Mesothelial cell of epicardium (in vitro differentiated cells): ENCODE measurements around the gene HMCN1. TPM values are rescaled to one million over a fixed set of nuclear protein-coding genes. Genes with fewer than 3 reads are reported as not detected.

Experiments
- DNase-seq, 2 experiments: peaks; one replicate each; pipeline ENCODE4 v3.0.0; 2021; ENCODE audit warnings: low spot score in 2 of 2; ENCODE audit not compliant: unreplicated experiment in 2 of 2
- H3K27ac Mint-ChIP-seq: 2 replicates; pipeline ENCODE4 v1.8.0; 2021; ENCODE audit warnings: mixed read lengths
- H3K27me3 Mint-ChIP-seq: 2 replicates; pipeline ENCODE4 v1.8.0; 2021; ENCODE audit warnings: low read depth, mixed read lengths
- H3K36me3 Mint-ChIP-seq: 2 replicates; pipeline ENCODE4 v1.8.0; 2021; ENCODE audit warnings: mixed read lengths
- H3K4me1 Mint-ChIP-seq: 2 replicates; pipeline ENCODE4 v1.8.0; 2021; ENCODE audit warnings: mixed read lengths
- H3K4me3 Mint-ChIP-seq: 2 replicates; pipeline ENCODE4 v1.8.0; 2021; ENCODE audit warnings: mild to moderate bottlenecking, moderate library complexity, mixed read lengths
- H3K9me3 Mint-ChIP-seq: 2 replicates; pipeline ENCODE4 v1.8.0; 2021; ENCODE audit warnings: mixed read lengths
- total RNA-seq: library from RNA; stranded (reverse); gene quantifications from 3 replicates; pipeline ENCODE4 v1.2.1, GENCODE V29; 2021
- TF ChIP-seq, protein P1 (sequence below): fragments of 200-600 bp; sonication (generic); IDR thresholded peaks from one replicate; pipeline ENCODE4 v1.5.0; 2021; ENCODE audit warnings: antibody characterized with exemption; ENCODE audit not compliant: unreplicated experiment

Gene HMCN1
- total RNA-seq, 1 donor from 2014 or later, result 48.8 TPM

DNA sequence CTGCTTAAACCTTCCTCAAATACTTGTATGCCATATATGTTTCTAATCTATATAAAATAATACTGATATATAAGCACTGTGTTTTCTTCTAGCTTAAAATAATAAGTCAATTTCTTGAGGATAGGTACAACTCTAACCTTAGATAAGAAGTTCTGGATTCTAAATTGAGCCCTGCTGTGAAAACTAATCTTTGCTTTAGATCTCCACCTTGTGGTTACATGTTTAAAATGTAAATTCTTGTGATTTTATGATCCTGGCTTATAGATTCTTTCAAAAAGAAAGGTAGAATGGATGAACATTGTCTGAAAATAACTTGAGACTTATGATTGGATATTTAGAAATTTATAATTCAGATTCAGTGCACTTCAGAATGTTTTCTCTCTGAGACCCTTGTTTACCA is 38.9 kb upstream of the HMCN1 start:
- no peak overlapping the region for H3K4me3 Mint-ChIP-seq
- H3K27me3 Mint-ChIP-seq, result no peaks in the 10 kb centered on the region

DNA sequence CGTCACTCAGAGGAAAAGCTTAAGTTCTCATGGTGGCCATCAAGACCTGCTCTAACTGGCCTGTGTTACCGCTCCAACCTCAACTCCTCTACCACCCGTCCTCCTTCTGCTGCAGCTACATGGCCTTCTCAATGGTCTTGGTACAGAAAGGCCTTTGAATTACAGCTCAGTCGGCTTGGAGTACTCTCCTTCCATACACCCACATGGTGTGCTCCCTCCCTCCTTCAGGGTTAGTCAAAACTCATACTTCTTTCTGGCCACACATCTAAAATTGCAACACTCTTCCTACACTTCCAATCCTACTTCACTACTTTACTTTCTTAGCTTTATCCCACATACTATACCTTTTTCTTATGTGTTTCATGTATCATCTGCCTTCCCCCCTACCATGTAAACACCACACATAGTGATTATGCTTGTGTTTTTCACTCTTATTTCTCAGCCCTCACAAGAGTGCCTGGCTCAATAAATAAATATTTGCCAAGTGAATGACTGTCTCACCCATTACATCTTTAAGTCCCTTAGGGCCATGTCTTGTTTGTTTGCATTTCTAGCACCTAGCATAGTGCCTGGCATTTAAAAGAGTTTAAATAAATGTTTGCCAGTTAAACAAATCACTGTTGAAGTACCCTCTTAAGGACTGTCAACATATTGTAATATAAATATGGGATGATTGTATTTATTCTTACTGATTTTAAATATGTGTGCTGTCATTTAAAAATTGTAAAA is 37.6 kb upstream of the HMCN1 start:
- no peak for DNase-seq
- Mint-ChIP-seq H3K4me3 (no peak overlapping the region), H3K4me1 (peaks cover 29% of the 10 kb centered on the region), H3K27me3 (no peaks in the 10 kb centered on the region), H3K9me3 (peaks cover 8% of the 10 kb centered on the region), H3K27ac (no peak overlapping the region), H3K36me3 (no peaks in the 10 kb centered on the region)
- TF ChIP-seq, protein P1, sequence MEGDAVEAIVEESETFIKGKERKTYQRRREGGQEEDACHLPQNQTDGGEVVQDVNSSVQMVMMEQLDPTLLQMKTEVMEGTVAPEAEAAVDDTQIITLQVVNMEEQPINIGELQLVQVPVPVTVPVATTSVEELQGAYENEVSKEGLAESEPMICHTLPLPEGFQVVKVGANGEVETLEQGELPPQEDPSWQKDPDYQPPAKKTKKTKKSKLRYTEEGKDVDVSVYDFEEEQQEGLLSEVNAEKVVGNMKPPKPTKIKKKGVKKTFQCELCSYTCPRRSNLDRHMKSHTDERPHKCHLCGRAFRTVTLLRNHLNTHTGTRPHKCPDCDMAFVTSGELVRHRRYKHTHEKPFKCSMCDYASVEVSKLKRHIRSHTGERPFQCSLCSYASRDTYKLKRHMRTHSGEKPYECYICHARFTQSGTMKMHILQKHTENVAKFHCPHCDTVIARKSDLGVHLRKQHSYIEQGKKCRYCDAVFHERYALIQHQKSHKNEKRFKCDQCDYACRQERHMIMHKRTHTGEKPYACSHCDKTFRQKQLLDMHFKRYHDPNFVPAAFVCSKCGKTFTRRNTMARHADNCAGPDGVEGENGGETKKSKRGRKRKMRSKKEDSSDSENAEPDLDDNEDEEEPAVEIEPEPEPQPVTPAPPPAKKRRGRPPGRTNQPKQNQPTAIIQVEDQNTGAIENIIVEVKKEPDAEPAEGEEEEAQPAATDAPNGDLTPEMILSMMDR, result no peak

More for the DNA sequence above, 38.9 kb upstream of the HMCN1 start:
- Mint-ChIP-seq H3K27ac (no peak overlapping the region), H3K9me3 (peaks cover 8% of the 10 kb centered on the region), H3K36me3 (no peaks in the 10 kb centered on the region), H3K4me1 (peaks cover 20% of the 10 kb centered on the region)
- no peak for DNase-seq
- TF ChIP-seq, protein P1, result no peak

DNA sequence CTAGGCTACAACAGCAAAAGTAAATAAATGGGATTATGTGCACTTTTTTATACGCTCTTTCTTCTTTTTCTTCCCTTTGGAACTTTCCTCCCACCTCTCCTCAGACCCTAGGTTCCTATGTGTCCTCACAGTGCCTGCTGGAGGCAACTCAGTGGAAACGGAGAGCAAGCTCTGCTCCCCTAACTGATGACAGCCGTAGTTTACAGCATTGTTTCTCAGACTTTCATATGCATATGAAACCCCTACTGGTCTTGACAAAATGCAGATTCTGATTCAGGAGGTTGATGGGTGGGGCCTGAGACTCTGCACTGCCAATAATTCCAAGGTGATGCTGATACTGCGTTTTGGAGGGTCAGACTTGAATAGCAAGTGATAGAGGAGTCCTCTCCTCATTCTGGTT is 34.3 kb upstream of the HMCN1 start:
- Mint-ChIP-seq H3K9me3 (peaks cover 8% of the 10 kb centered on the region), H3K27ac (no peak overlapping the region)
- no peak for DNase-seq

DNA sequence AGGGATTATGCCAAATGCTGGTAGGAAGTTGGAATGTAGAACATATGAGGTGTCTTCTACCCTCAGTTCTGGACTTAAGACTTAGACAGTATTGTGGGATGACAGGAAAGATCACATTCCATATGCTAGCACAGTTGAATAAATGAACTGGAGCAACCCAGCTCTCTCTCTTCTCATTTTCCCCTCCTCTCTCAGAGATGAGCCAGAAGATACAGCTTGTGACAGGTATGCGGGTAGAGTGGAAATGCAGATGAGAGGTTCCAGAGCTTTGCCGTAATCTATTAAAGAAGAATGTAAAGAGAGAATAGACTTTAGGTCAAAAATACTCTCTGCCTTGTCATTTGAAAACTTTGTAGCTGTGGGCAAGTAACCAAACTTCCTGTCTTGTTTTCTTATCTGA is 32.5 kb upstream of the HMCN1 start:
- Mint-ChIP-seq H3K27ac (peak overlapping the region; percentile 67), H3K36me3 (no peaks in the 10 kb centered on the region), H3K4me1 (peaks cover 14% of the 10 kb centered on the region), H3K4me3 (no peak overlapping the region), H3K9me3 (peaks cover 13% of the 10 kb centered on the region), H3K27me3 (no peaks in the 10 kb centered on the region)
- TF ChIP-seq, protein P1, result no peak
- DNase-seq, result no peak

More for the DNA sequence above, 34.3 kb upstream of the HMCN1 start:
- no peaks in the 10 kb centered on the region for H3K36me3 Mint-ChIP-seq
- H3K4me1 Mint-ChIP-seq, result peaks cover 19% of the 10 kb centered on the region
- H3K4me3 Mint-ChIP-seq, result no peak overlapping the region
- TF ChIP-seq, protein P1, result no peak
- H3K27me3 Mint-ChIP-seq, result no peaks in the 10 kb centered on the region

DNA sequence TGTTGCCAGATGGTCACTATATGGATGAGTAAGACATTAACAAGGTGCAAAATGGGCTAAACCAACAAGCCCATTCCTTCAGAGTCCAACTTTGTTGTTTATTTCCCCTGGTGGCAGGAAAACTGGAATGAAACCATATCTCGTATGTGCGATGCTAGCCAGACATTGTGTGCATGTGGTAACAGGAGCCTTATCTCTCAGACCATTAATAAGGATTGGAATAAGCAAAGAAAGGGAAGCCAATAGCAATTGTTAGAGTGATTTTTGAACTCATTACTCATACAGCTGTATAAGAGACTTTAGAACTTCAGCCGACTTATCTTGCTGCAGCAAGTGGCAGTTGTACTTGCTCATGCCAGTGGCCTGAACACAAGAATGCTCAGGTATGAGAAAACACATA is 30.0 kb upstream of the HMCN1 start:
- Mint-ChIP-seq H3K27ac (no peak overlapping the region), H3K27me3 (no peaks in the 10 kb centered on the region), H3K36me3 (peaks cover 9% of the 10 kb centered on the region), H3K4me1 (peaks cover 14% of the 10 kb centered on the region), H3K9me3 (peaks cover 15% of the 10 kb centered on the region), H3K4me3 (no peak overlapping the region)
- DNase-seq, result no peak
- TF ChIP-seq, protein P1, result no peak

DNA sequence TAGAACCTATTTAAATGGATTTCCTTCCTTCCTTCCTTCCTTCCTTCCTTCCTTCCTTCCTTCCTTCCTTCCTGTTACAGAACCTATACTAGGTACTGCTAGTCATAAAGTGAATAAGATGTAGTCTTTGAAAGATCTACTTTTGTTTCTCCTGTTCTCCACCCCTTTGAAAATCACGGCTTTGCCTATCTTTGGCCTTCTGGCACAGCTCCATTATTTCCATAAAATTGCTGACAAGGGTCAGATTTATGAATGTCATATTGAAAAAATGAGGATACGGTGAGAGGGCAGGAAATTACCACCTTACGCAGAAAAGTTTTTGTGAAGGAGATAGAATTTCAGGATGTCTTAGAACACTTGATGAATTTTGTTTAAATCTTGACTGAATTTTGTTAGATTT is 18.1 kb upstream of the HMCN1 start:
- TF ChIP-seq, protein P1, result no peak
- Mint-ChIP-seq H3K4me1 (peaks cover 13% of the 10 kb centered on the region), H3K4me3 (no peak overlapping the region), H3K27ac (no peak overlapping the region), H3K9me3 (peaks cover 12% of the 10 kb centered on the region), H3K27me3 (no peaks in the 10 kb centered on the region), H3K36me3 (no peaks in the 10 kb centered on the region)
- DNase-seq, result no peak
